Osteoblast (primary cell): ENCODE data around the gene ADGRG6. TPM values are rescaled to one million over a fixed set of nuclear protein-coding genes. Genes with fewer than 3 reads are reported as not detected.

ENCODE experiments used
- DNase-seq: peaks from one replicate; pipeline ENCODE4 v3.0.0; 2011; ENCODE audit warnings: low spot score, mixed read lengths; ENCODE audit not compliant: insufficient read length; ENCODE audit errors: missing footprints
- H2AFZ ChIP-seq: 2 replicates; pipeline ENCODE4 v1.6.0; 2011; ENCODE audit warnings: mild to moderate bottlenecking, low read length
- H3K27ac ChIP-seq: 2 replicates; pipeline ENCODE4 v1.5.1; 2011; ENCODE audit warnings: mild to moderate bottlenecking, low read depth, low read length, moderate library complexity
- H3K27me3 ChIP-seq: 2 replicates; pipeline ENCODE4 v1.6.0; 2012; ENCODE audit warnings: mild to moderate bottlenecking, control low read depth, inconsistent platforms, low read length, moderate library complexity; ENCODE audit not compliant: insufficient read depth
- H3K36me3 ChIP-seq: 2 replicates; pipeline ENCODE4 v1.5.1; 2011; ENCODE audit warnings: mild to moderate bottlenecking, low read length, control low read depth, moderate library complexity; ENCODE audit not compliant: insufficient read depth
- H3K4me1 ChIP-seq: 2 replicates; pipeline ENCODE4 v1.5.1; 2011; ENCODE audit warnings: mild to moderate bottlenecking, low read length, control low read depth, moderate library complexity; ENCODE audit not compliant: insufficient read depth
- H3K4me2 ChIP-seq: 2 replicates; pipeline ENCODE4 v1.6.0; 2011; ENCODE audit warnings: mild to moderate bottlenecking, low read length; ENCODE audit not compliant: insufficient read depth
- H3K4me3 ChIP-seq: fragments of 200-600 bp; sonication (generic); 3 replicates; pipeline ENCODE4 v1.5.1; 2012; ENCODE audit warnings: mild to moderate bottlenecking, low read length, inconsistent platforms; ENCODE audit not compliant: insufficient read depth
- H3K79me2 ChIP-seq: 2 replicates; pipeline ENCODE4 v1.6.0; 2012; ENCODE audit warnings: mild to moderate bottlenecking, low read length, control low read depth, inconsistent platforms; ENCODE audit not compliant: insufficient read depth
- H3K9me3 ChIP-seq: 2 replicates; pipeline ENCODE4 v1.5.1; 2011; ENCODE audit warnings: low read depth, low read length, control low read depth
- H4K20me1 ChIP-seq: 2 replicates; pipeline ENCODE4 v1.6.0; 2012; ENCODE audit warnings: mild to moderate bottlenecking, low read length, control low read depth; ENCODE audit not compliant: insufficient read depth
- CTCF ChIP-seq: IDR thresholded peaks from 2 replicates; pipeline ENCODE4 v1.5.1; 2011; ENCODE audit warnings: mild to moderate bottlenecking, low read depth, low read length, moderate library complexity; ENCODE audit errors: extremely low read depth
- total RNA-seq: library from RNA; depleted of rRNA; stranded (reverse); fragments of >200 nt; gene quantifications from 2 replicates; pipeline ENCODE4 v1.2.3, GENCODE V29; 2012

The ADGRG6 gene
- total RNA-seq, 1 donor: 0.36 TPM

- Histone ChIP-seq H4K20me1 (no peaks in the 10 kb centered on the region), H3K9me3 (no peaks in the 10 kb centered on the region), H3K4me1 (peaks cover 9% of the 10 kb centered on the region), H3K4me2 (no peak overlapping the region), H3K79me2 (no peaks in the 10 kb centered on the region), H3K4me3 (no peak overlapping the region), H3K36me3 (no peaks in the 10 kb centered on the region), H2AFZ (no peak overlapping the region), H3K27ac (no peak overlapping the region), H3K27me3 (peaks cover 17% of the 10 kb centered on the region)
- TF ChIP-seq CTCF: no peak
- DNase-seq: no peak
Observed at GRCh38 chr6:142304241-142304640, 2.4 kb downstream of the ADGRG6 start.

- no peaks in the 10 kb centered on the region for H3K9me3 ChIP-seq
- TF ChIP-seq CTCF: no peak
- DNase-seq: no peak
- H2AFZ ChIP-seq: no peak overlapping the region
- H3K27ac ChIP-seq: no peak overlapping the region
- no peaks in the 10 kb centered on the region for H4K20me1 ChIP-seq
- no peak overlapping the region for H3K4me3 ChIP-seq
- H3K27me3 ChIP-seq: peaks cover 17% of the 10 kb centered on the region
- peaks cover 2% of the 10 kb centered on the region for H3K4me1 ChIP-seq
- H3K79me2 ChIP-seq: no peaks in the 10 kb centered on the region
- no peak overlapping the region for H3K4me2 ChIP-seq
- no peaks in the 10 kb centered on the region for H3K36me3 ChIP-seq
Observed at GRCh38 chr6:142306736-142307135, 4.9 kb downstream of the ADGRG6 start.

- Histone ChIP-seq H4K20me1 (no peaks in the 10 kb centered on the region), H3K4me1 (no peaks in the 10 kb centered on the region), H3K27me3 (peaks cover 14% of the 10 kb centered on the region), H3K27ac (no peak overlapping the region), H3K36me3 (no peaks in the 10 kb centered on the region), H3K4me2 (no peak overlapping the region), H3K9me3 (no peaks in the 10 kb centered on the region), H3K4me3 (no peak overlapping the region), H3K79me2 (no peaks in the 10 kb centered on the region), H2AFZ (no peak overlapping the region)
- DNase-seq: no peak
- TF ChIP-seq CTCF: no peak
Observed at GRCh38 chr6:142307963-142308748, 6.3 kb downstream of the ADGRG6 start.

- Histone ChIP-seq H3K4me2 (no peak overlapping the region), H3K79me2 (no peaks in the 10 kb centered on the region), H3K4me1 (no peaks in the 10 kb centered on the region), H3K27me3 (peaks cover 14% of the 10 kb centered on the region), H3K27ac (no peak overlapping the region), H3K9me3 (no peaks in the 10 kb centered on the region), H2AFZ (no peak overlapping the region), H4K20me1 (no peaks in the 10 kb centered on the region), H3K4me3 (no peak overlapping the region), H3K36me3 (no peaks in the 10 kb centered on the region)
- no peak for DNase-seq
- TF ChIP-seq CTCF: no peak
Observed at GRCh38 chr6:142309426-142309825, 7.6 kb downstream of the ADGRG6 start.
